ENCODE results near the gene PCDHGA8.
"Not testable (repeated sequence)": the region's sequence is repeated elsewhere in the genome, so short reads cannot be mapped to it uniquely, and the experiment has no call there.

The PCDHGA8 gene

GRCh38 chr5:141392429-141393198, at the start of gene PCDHGA8:
PCDHGA8 (plus strand) TSS chr5:141392633; CDS start chr5:141392814, 181 bp downstream.
- no peak within 1 kb of the TSS for H3K4me3 ChIP-seq (ENCODE audit: low read length)
- no peak within 1 kb of the TSS for H2AFZ ChIP-seq (ENCODE audit: low read depth, low read length)
- peaks cover 44% of the 10 kb centered on the region for H3K9me3 ChIP-seq (ENCODE audit: low read length)
- H3K4me1 ChIP-seq (ENCODE audit: insufficient read depth, low read length): no peaks in the 10 kb centered on the region
- H3K27me3 ChIP-seq (ENCODE audit: insufficient read depth, low read length): no peaks in the 10 kb centered on the region
- H3K36me3 ChIP-seq (ENCODE audit: insufficient read depth, low read length): peaks cover 10% of the 10 kb centered on the region

GRCh38 chr5:141342773-141343172, 49.7 kb upstream of the PCDHGA8 start:
- H2AFZ ChIP-seq (ENCODE audit: low read depth, low read length): no peak overlapping the region
- H3K9me3 ChIP-seq (ENCODE audit: low read length): peaks cover 18% of the 10 kb centered on the region
- no peak overlapping the region for H3K4me3 ChIP-seq (ENCODE audit: low read length)
- no peaks in the 10 kb centered on the region for H3K4me1 ChIP-seq (ENCODE audit: insufficient read depth, low read length)
- no peaks in the 10 kb centered on the region for H3K36me3 ChIP-seq (ENCODE audit: insufficient read depth, low read length)
- H3K27me3 ChIP-seq (ENCODE audit: insufficient read depth, low read length): no peaks in the 10 kb centered on the region

GRCh38 chr5:141343242-141343952, 49.0 kb upstream of the PCDHGA8 start, which contains the start of gene PCDHGA3:
PCDHGA3 (plus strand) TSS chr5:141343829; CDS start chr5:141344034, 205 bp downstream.
- Histone ChIP-seq H3K36me3 (ENCODE audit: insufficient read depth, low read length) (no peaks in the 10 kb centered on the region), H2AFZ (ENCODE audit: low read depth, low read length) (no peak within 1 kb of the TSS), H3K9me3 (ENCODE audit: low read length) (peaks cover 18% of the 10 kb centered on the region), H3K4me1 (ENCODE audit: insufficient read depth, low read length) (no peaks in the 10 kb centered on the region), H3K4me3 (ENCODE audit: low read length) (no peak within 1 kb of the TSS), H3K27me3 (ENCODE audit: insufficient read depth, low read length) (no peaks in the 10 kb centered on the region)

- Histone ChIP-seq H3K9me3 (ENCODE audit: low read length) (peaks cover 20% of the 10 kb centered on the region), H3K36me3 (ENCODE audit: insufficient read depth, low read length) (no peaks in the 10 kb centered on the region), H2AFZ (ENCODE audit: low read depth, low read length) (no peak overlapping the region), H3K4me1 (ENCODE audit: insufficient read depth, low read length) (no peaks in the 10 kb centered on the region), H3K4me3 (ENCODE audit: low read length) (no peak overlapping the region), H3K27me3 (ENCODE audit: insufficient read depth, low read length) (no peaks in the 10 kb centered on the region)
Observed at GRCh38 chr5:141343953-141344463, 48.4 kb upstream of the PCDHGA8 start.

- Histone ChIP-seq H2AFZ (ENCODE audit: low read depth, low read length) (no peak overlapping the region), H3K4me1 (ENCODE audit: insufficient read depth, low read length) (no peaks in the 10 kb centered on the region), H3K9me3 (ENCODE audit: low read length) (peaks cover 12% of the 10 kb centered on the region), H3K36me3 (ENCODE audit: insufficient read depth, low read length) (no peaks in the 10 kb centered on the region), H3K27me3 (ENCODE audit: insufficient read depth, low read length) (no peaks in the 10 kb centered on the region), H3K4me3 (ENCODE audit: low read length) (no peak overlapping the region)
Observed at GRCh38 chr5:141345327-141345726, 47.1 kb upstream of the PCDHGA8 start.

GRCh38 chr5:141346017-141346416, 46.4 kb upstream of the PCDHGA8 start:
- H2AFZ ChIP-seq (ENCODE audit: low read depth, low read length); H3K4me3 ChIP-seq (ENCODE audit: low read length); H3K4me1 ChIP-seq (ENCODE audit: insufficient read depth, low read length); H3K36me3 ChIP-seq (ENCODE audit: insufficient read depth, low read length); H3K27me3 ChIP-seq (ENCODE audit: insufficient read depth, low read length): not testable (repeated sequence)
- H3K9me3 ChIP-seq (ENCODE audit: low read length): peaks cover 15% of the 10 kb centered on the region

GRCh38 chr5:141349917-141350619, 42.4 kb upstream of the PCDHGA8 start, which contains the start of gene PCDHGB1:
PCDHGB1 (plus strand) TSS chr5:141350099; CDS start chr5:141350261, 162 bp downstream.
- Histone ChIP-seq H2AFZ (ENCODE audit: low read depth, low read length) (peak within 1 kb of the TSS; percentile 32), H3K27me3 (ENCODE audit: insufficient read depth, low read length) (no peaks in the 10 kb centered on the region), H3K9me3 (ENCODE audit: low read length) (peaks cover 24% of the 10 kb centered on the region), H3K4me1 (ENCODE audit: insufficient read depth, low read length) (no peaks in the 10 kb centered on the region), H3K36me3 (ENCODE audit: insufficient read depth, low read length) (no peaks in the 10 kb centered on the region), H3K4me3 (ENCODE audit: low read length) (peak within 1 kb of the TSS; percentile 32)

GRCh38 chr5:141351591-141351990, 40.8 kb upstream of the PCDHGA8 start:
- Histone ChIP-seq H3K4me1 (ENCODE audit: insufficient read depth, low read length) (no peaks in the 10 kb centered on the region), H3K27me3 (ENCODE audit: insufficient read depth, low read length) (no peaks in the 10 kb centered on the region), H3K9me3 (ENCODE audit: low read length) (peaks cover 32% of the 10 kb centered on the region), H3K36me3 (ENCODE audit: insufficient read depth, low read length) (no peaks in the 10 kb centered on the region), H3K4me3 (ENCODE audit: low read length) (no peak overlapping the region), H2AFZ (ENCODE audit: low read depth, low read length) (no peak overlapping the region)

GRCh38 chr5:141354900-141355469, 37.4 kb upstream of the PCDHGA8 start, which contains the start of gene PCDHGA4:
PCDHGA4 (plus strand) TSS chr5:141355021; CDS start chr5:141355108, 87 bp downstream.
- H3K9me3 ChIP-seq (ENCODE audit: low read length): peaks cover 40% of the 10 kb centered on the region

GRCh38 chr5:141355641-141356040, 36.8 kb upstream of the PCDHGA8 start:
- no peaks in the 10 kb centered on the region for H3K36me3 ChIP-seq (ENCODE audit: insufficient read depth, low read length)
- H3K9me3 ChIP-seq (ENCODE audit: low read length): peaks cover 42% of the 10 kb centered on the region
- no peak overlapping the region for H3K4me3 ChIP-seq (ENCODE audit: low read length)
- no peaks in the 10 kb centered on the region for H3K27me3 ChIP-seq (ENCODE audit: insufficient read depth, low read length)
- H2AFZ ChIP-seq (ENCODE audit: low read depth, low read length): no peak overlapping the region
- H3K4me1 ChIP-seq (ENCODE audit: insufficient read depth, low read length): no peaks in the 10 kb centered on the region

More at GRCh38 chr5:141354900-141355469, 37.4 kb upstream of the PCDHGA8 start, which contains the start of gene PCDHGA4:
- Histone ChIP-seq H2AFZ (ENCODE audit: low read depth, low read length) (no peak within 1 kb of the TSS), H3K27me3 (ENCODE audit: insufficient read depth, low read length) (no peaks in the 10 kb centered on the region), H3K4me1 (ENCODE audit: insufficient read depth, low read length) (no peaks in the 10 kb centered on the region), H3K4me3 (ENCODE audit: low read length) (no peak within 1 kb of the TSS), H3K36me3 (ENCODE audit: insufficient read depth, low read length) (no peaks in the 10 kb centered on the region)

GRCh38 chr5:141356133-141356532, 36.3 kb upstream of the PCDHGA8 start:
- Histone ChIP-seq H3K36me3 (ENCODE audit: insufficient read depth, low read length) (no peaks in the 10 kb centered on the region), H3K4me3 (ENCODE audit: low read length) (no peak overlapping the region), H3K9me3 (ENCODE audit: low read length) (peaks cover 42% of the 10 kb centered on the region)

GRCh38 chr5:141356950-141357349, 35.5 kb upstream of the PCDHGA8 start:
- H3K9me3 ChIP-seq (ENCODE audit: low read length): peaks cover 40% of the 10 kb centered on the region

More at GRCh38 chr5:141356133-141356532, 36.3 kb upstream of the PCDHGA8 start:
- Histone ChIP-seq H3K4me1 (ENCODE audit: insufficient read depth, low read length) (no peaks in the 10 kb centered on the region), H2AFZ (ENCODE audit: low read depth, low read length) (no peak overlapping the region), H3K27me3 (ENCODE audit: insufficient read depth, low read length) (no peaks in the 10 kb centered on the region)

More at GRCh38 chr5:141356950-141357349, 35.5 kb upstream of the PCDHGA8 start:
- Histone ChIP-seq H3K27me3 (ENCODE audit: insufficient read depth, low read length) (no peaks in the 10 kb centered on the region), H3K4me3 (ENCODE audit: low read length) (no peak overlapping the region), H3K36me3 (ENCODE audit: insufficient read depth, low read length) (no peaks in the 10 kb centered on the region), H2AFZ (ENCODE audit: low read depth, low read length) (no peak overlapping the region), H3K4me1 (ENCODE audit: insufficient read depth, low read length) (no peaks in the 10 kb centered on the region)

All from neuron (in vitro differentiated cells).